Kidney (tissue), 14 donors: ENCODE data around the gene CYBRD1. TPM values are rescaled to one million over a fixed set of nuclear protein-coding genes. Genes with fewer than 3 reads are reported as not detected.
"Not testable (repeated sequence)": the region's sequence is repeated elsewhere in the genome, so short reads cannot be mapped to it uniquely, and the experiment has no call there.

Experiments used
- DNase-seq, 5 donors: peaks; one replicate each; pipeline ENCODE4 v3.0.0-alpha.2; 2013 to 2020
- FAIRE-seq: peaks from 2 replicates; lab custom pipeline; 2012; peaks lifted over from hg19 to GRCh38; lab: Jason Lieb, UNC
- H3K27ac ChIP-seq, 2 donors: one replicate each; pipeline ENCODE4 v1.7.0; 2013; ENCODE audit warnings: low read depth in 2 of 2, low read length in 2 of 2, inconsistent platforms in 1 of 2
- H3K27me3 ChIP-seq: one replicate; pipeline ENCODE4 v1.7.1; 2013; ENCODE audit warnings: low read length, inconsistent platforms; ENCODE audit not compliant: control insufficient read depth, insufficient read depth
- H3K36me3 ChIP-seq, 3 donors: one replicate each; pipeline versions ENCODE4 v1.7.0 to v1.7.1; 2013; ENCODE audit warnings: low read length in 3 of 3, control low read depth in 1 of 3, inconsistent platforms in 1 of 3; ENCODE audit not compliant: insufficient read depth in 3 of 3, control insufficient read depth in 2 of 3
- H3K4me1 ChIP-seq, 3 donors: one replicate each; pipeline versions ENCODE4 v1.7.0 to v1.7.1; 2013; ENCODE audit warnings: low read length in 3 of 3, inconsistent platforms in 1 of 3, low read depth in 1 of 3; ENCODE audit not compliant: control insufficient read depth in 2 of 3, insufficient read depth in 2 of 3
- H3K4me3 ChIP-seq, 3 donors: one replicate each; pipeline versions ENCODE4 v1.7.0 to v1.8.1; 2013; ENCODE audit warnings: low read length in 3 of 3, control low read depth in 1 of 3, inconsistent platforms in 1 of 3
- H3K9ac ChIP-seq, 3 donors: one replicate each; pipeline versions ENCODE4 v1.7.0 to v1.7.1; 2013; ENCODE audit warnings: low read length in 3 of 3, control low read depth in 1 of 3, inconsistent platforms in 1 of 3
- H3K9me3 ChIP-seq, 3 donors: one replicate each; pipeline versions ENCODE4 v1.7.0 to v1.7.1; 2013; ENCODE audit warnings: low read length in 3 of 3, control low read depth in 1 of 3, inconsistent platforms in 1 of 3; ENCODE audit not compliant: control insufficient read depth in 2 of 3, insufficient read depth in 1 of 3
- intact Hi-C: fragments of 100-400 bp; cut with DNase I; formaldehyde crosslinking; loops from one replicate; pipeline ENCODE4 v1.11.1; 2022
- polyA plus RNA-seq: library from polyadenylated mRNA; stranded (reverse); fragments of 350-450 nt; fragmentation: Illumina TruSeq; extraction: RNeasy Lipid Tissue Mini Kit (QIAGEN cat#74804); gene quantifications from one replicate; pipeline ENCODE4 v1.2.3, GENCODE V29; 2014; ENCODE audit warnings: low read depth, low replicate concordance; ENCODE audit not compliant: insufficient read depth
- total RNA-seq: library from RNA; stranded (reverse); fragmentation: NEBNext Ultra II Directional; extraction: Animal tissue kit (Norgen Biotek cat#: 25700); gene quantifications from one replicate; pipeline ENCODE4 v1.2.1, GENCODE V29; 2021
- TF ChIP-seq, protein P1 (sequence below): IDR thresholded peaks from 3 replicates; pipeline ENCODE4 v1.5.1; 2012; ENCODE audit warnings: mild to moderate bottlenecking, moderate library complexity, borderline replicate concordance; ENCODE audit not compliant: insufficient read depth; ENCODE audit errors: extremely low read depth
- donor health status: control.
- donor health status: control.
- donor health status: control.
- donor health status: control.
- donor health status: control.
- donor health status: DM: yes; HTN: yes; CAD: no.
- donor health status: Normal renal cell carcinoma (clear cell type).

Gene CYBRD1
- total and polyA plus RNA-seq, 2 donors from 2014 or later: 17.7 to 57.3 TPM

DNA sequence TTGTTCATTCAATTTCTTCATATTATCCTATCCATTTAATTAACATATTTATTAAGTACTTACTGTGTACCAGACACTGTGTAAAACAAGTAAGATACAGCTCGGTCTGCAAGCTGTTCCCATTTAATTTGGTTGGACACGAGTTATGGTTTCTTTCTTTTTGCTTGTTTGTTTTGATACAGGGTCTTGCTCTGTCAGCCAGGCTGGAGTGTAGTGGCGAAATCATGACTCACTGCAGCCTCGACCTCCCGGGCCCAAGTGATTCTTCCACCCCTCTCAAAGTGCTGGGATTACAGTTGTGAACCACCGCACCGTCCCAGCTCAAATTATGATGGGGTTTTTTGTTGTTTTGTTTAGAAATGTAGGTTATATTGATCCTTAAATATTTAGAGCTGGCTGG is 9.0 kb downstream of the CYBRD1 start:
- Histone ChIP-seq H3K4me1 (no peaks in the 10 kb centered on the region), H3K27ac (no peak overlapping the region), H3K4me3 (no peak overlapping the region), H3K27me3 (no peaks in the 10 kb centered on the region), H3K36me3 (no peaks in the 10 kb centered on the region), H3K9ac (no peak overlapping the region), H3K9me3 (no peaks in the 10 kb centered on the region)
- intact Hi-C loops: no loop called here
- DNase-seq (peak in 2 of 5 donors; percentile 11 to 12), FAIRE-seq (no peak)
- TF ChIP-seq, protein P1, sequence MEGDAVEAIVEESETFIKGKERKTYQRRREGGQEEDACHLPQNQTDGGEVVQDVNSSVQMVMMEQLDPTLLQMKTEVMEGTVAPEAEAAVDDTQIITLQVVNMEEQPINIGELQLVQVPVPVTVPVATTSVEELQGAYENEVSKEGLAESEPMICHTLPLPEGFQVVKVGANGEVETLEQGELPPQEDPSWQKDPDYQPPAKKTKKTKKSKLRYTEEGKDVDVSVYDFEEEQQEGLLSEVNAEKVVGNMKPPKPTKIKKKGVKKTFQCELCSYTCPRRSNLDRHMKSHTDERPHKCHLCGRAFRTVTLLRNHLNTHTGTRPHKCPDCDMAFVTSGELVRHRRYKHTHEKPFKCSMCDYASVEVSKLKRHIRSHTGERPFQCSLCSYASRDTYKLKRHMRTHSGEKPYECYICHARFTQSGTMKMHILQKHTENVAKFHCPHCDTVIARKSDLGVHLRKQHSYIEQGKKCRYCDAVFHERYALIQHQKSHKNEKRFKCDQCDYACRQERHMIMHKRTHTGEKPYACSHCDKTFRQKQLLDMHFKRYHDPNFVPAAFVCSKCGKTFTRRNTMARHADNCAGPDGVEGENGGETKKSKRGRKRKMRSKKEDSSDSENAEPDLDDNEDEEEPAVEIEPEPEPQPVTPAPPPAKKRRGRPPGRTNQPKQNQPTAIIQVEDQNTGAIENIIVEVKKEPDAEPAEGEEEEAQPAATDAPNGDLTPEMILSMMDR: no peak

DNA sequence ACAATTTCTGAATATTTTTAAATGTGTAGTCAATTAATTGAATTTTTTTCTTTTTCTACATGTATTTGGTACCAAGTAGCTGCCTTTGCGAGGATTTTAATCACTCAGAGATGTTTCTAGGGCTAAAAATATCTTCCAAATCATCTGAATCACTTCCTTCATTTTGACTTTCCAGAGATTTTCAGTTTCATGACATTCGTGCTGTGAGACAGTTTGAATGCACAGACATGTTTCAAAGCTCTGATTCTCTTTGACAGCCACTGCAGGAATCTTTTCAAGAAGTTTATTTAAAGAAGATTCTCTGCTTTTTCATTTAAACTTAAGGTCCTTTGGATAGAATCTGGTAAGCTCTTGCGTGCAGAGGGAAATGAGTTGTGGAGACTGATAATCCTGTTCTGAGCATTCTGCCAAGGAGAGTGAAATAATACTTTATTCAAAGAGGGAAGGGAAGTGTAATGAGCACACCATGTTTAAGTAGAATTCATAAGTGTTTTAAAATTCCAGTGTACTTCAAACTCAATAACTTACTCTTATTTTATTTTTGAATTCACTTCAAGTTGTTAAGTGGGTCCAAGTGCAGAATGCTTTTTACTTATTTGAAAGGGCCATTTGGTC is 9.7 kb downstream of the CYBRD1 start:
- no peaks in the 10 kb centered on the region for H3K36me3 ChIP-seq
- intact Hi-C loops: no loop called here
- no peak for FAIRE-seq
- no peak overlapping the region for H3K4me3 ChIP-seq
- no peak overlapping the region for H3K9ac ChIP-seq
- no peaks in the 10 kb centered on the region for H3K4me1 ChIP-seq
- no peak overlapping the region for H3K27ac ChIP-seq
- H3K27me3 ChIP-seq: no peaks in the 10 kb centered on the region
- TF ChIP-seq, protein P1: no peak
- DNase-seq: no peak
- no peaks in the 10 kb centered on the region for H3K9me3 ChIP-seq

DNA sequence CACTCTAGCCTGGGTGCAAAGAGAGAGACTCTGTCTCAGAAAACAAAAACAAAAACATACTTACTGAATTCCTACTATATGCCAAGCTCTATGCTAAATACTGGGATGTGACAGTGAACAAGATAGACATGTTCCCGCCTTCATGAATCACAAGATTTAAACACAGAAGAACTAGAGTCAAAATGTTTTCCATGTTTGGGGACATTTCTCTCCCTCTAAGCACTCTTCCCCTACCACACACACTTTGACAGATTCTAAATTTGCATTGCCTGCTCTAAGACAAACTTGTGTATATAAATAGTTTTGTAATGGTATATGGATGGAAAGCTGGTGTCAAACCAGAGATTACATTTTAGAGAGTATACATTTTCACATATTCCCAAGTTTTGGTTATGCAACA is 11.1 kb downstream of the CYBRD1 start:
- Histone ChIP-seq H3K36me3 (no peaks in the 10 kb centered on the region), H3K9me3 (no peaks in the 10 kb centered on the region), H3K27ac (no peak overlapping the region), H3K9ac (no peak overlapping the region), H3K4me1 (no peaks in the 10 kb centered on the region), H3K27me3 (no peaks in the 10 kb centered on the region), H3K4me3 (no peak overlapping the region)
- intact Hi-C loops: no loop called here
- no peak for DNase-seq
- no peak for FAIRE-seq
- TF ChIP-seq, protein P1: no peak

DNA sequence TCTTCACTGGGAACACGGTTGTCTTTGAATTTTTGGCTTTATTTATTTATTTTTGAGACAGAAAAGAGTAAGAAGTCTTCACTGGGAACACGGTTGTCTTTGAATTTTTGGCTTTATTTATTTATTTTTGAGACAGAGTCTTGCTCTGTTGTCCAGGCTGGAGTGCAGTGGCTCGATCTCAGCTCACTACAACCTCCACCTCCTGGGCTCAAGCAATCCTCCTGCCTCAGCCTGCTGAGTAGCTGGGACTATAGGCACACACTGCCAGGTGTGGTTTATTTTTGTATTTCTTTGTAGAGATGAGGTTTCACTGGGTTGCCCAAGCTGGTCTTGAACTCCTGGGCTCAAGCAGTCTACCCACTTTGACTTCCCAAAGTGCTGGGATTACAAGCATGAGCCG is 13.3 kb downstream of the CYBRD1 start:
- H3K27ac ChIP-seq, FAIRE-seq: not testable (repeated sequence)

More for the DNA sequence above, 13.3 kb downstream of the CYBRD1 start:
- H3K9me3 ChIP-seq, H3K4me3 ChIP-seq, H3K4me1 ChIP-seq, H3K9ac ChIP-seq, H3K27me3 ChIP-seq, intact Hi-C loops, H3K36me3 ChIP-seq, DNase-seq: not testable (repeated sequence)
